SK-N-SH treated with all-trans-retinoic acid at 6 μM for 48 hours (cell line): ENCODE measurements around the gene SDHB.

Source experiments
- ATAC-seq: fragments of 200-7000 bp; cut with Tn5 transposase; 3 replicates; pipeline ENCODE4 v1.9.1; 2020; ENCODE audit warnings: mild to moderate bottlenecking, moderate library complexity
- ARNTL ChIP-seq: fragments of 450-650 bp; formaldehyde crosslinking; IDR thresholded peaks from 2 replicates; pipeline ENCODE4 v1.5.0; 2020; ENCODE audit warnings: low read depth, mild to moderate bottlenecking, moderate library complexity, borderline replicate concordance
- BACH2 ChIP-seq: fragments of 250-450 bp; sonication (Bioruptor Pico); IDR thresholded peaks from 2 replicates; pipeline ENCODE4 v1.9.0; 2021; ENCODE audit warnings: mild to moderate bottlenecking, borderline replicate concordance
- CSDC2 ChIP-seq: fragments of 250-450 bp; sonication (Bioruptor Pico); IDR thresholded peaks from 2 replicates; pipeline ENCODE4 v1.5.0; 2020; ENCODE audit warnings: mild to moderate bottlenecking, moderate library complexity
- ESRRG ChIP-seq: fragments of 250-450 bp; sonication (Bioruptor Pico); IDR thresholded peaks from 2 replicates; pipeline ENCODE4 v1.6.1; 2021; ENCODE audit warnings: mild to moderate bottlenecking
- GLIS3 ChIP-seq: fragments of 250-450 bp; sonication (Bioruptor Pico); IDR thresholded peaks from 2 replicates; pipeline ENCODE4 v1.5.0; 2020; ENCODE audit warnings: mild to moderate bottlenecking, moderate library complexity
- ISL1 ChIP-seq: fragments of 250-450 bp; sonication (Bioruptor Pico); IDR thresholded peaks from 2 replicates; pipeline ENCODE4 v2.1.2; 2022; ENCODE audit warnings: mild to moderate bottlenecking, moderate library complexity
- OSR1 ChIP-seq: fragments of 250-450 bp; sonication (Bioruptor Pico); IDR thresholded peaks from 2 replicates; pipeline ENCODE4 v1.8.0; 2022; ENCODE audit warnings: moderate library complexity, mild to moderate bottlenecking, inconsistent platforms
- PPARA ChIP-seq: fragments of 250-450 bp; sonication (Bioruptor Pico); IDR thresholded peaks from 2 replicates; pipeline ENCODE4 v1.5.0; 2020; ENCODE audit warnings: mild to moderate bottlenecking, borderline replicate concordance
- RARB ChIP-seq: fragments of 250-450 bp; sonication (Bioruptor Pico); IDR thresholded peaks from 2 replicates; pipeline ENCODE4 v1.8.0; 2021; ENCODE audit warnings: mild to moderate bottlenecking, moderate library complexity
- SNAI2 ChIP-seq: fragments of 250-450 bp; sonication (Bioruptor Pico); IDR thresholded peaks from 2 replicates; pipeline ENCODE4 v1.5.0; 2020; ENCODE audit warnings: mild to moderate bottlenecking, moderate library complexity
- TCF4 ChIP-seq: fragments of 250-450 bp; sonication (Bioruptor Pico); IDR thresholded peaks from 2 replicates; pipeline ENCODE4 v1.8.0; 2021; ENCODE audit warnings: mild to moderate bottlenecking, moderate library complexity, borderline replicate concordance
- TOX ChIP-seq: fragments of 250-450 bp; sonication (Bioruptor Pico); IDR thresholded peaks from 2 replicates; pipeline ENCODE4 v1.8.0; 2021; ENCODE audit warnings: mild to moderate bottlenecking, moderate library complexity, borderline replicate concordance
- ZC3H10 ChIP-seq: fragments of 250-450 bp; sonication (Bioruptor Pico); IDR thresholded peaks from 2 replicates; pipeline ENCODE4 v1.5.1; 2021; ENCODE audit warnings: mild to moderate bottlenecking, moderate library complexity
- ZFP3 ChIP-seq: fragments of 250-450 bp; sonication (Bioruptor Pico); IDR thresholded peaks from 2 replicates; pipeline ENCODE4 v1.5.0; 2020; ENCODE audit warnings: mild to moderate bottlenecking, moderate library complexity
- ZNF70 ChIP-seq: fragments of 450-650 bp; formaldehyde crosslinking; IDR thresholded peaks from 2 replicates; pipeline ENCODE4 v1.5.0; 2020; ENCODE audit warnings: mild to moderate bottlenecking, moderate library complexity
- ZNF8 ChIP-seq: fragments of 450-650 bp; formaldehyde crosslinking; IDR thresholded peaks from 2 replicates; pipeline ENCODE4 v1.5.0; 2020; ENCODE audit warnings: mild to moderate bottlenecking, moderate library complexity
- TF ChIP-seq, protein P1 (sequence below): fragments of 250-450 bp; sonication (Bioruptor Pico); IDR thresholded peaks from 2 replicates; pipeline ENCODE4 v1.5.0; 2020; ENCODE audit warnings: mild to moderate bottlenecking, moderate library complexity
- TF ChIP-seq, protein P2 (sequence below): fragments of 250-450 bp; sonication (Bioruptor Pico); IDR thresholded peaks from 2 replicates; pipeline ENCODE4 v1.8.0; 2021; ENCODE audit warnings: low read depth, mild to moderate bottlenecking, moderate library complexity, borderline replicate concordance
- TF ChIP-seq, protein P3 (sequence below): fragments of 250-450 bp; sonication (Bioruptor Pico); IDR thresholded peaks from 2 replicates; pipeline ENCODE4 v1.8.0; 2020; ENCODE audit warnings: mild to moderate bottlenecking, moderate library complexity, borderline replicate concordance
- TF ChIP-seq, protein P4 (sequence below): fragments of 250-450 bp; sonication (Bioruptor Pico); IDR thresholded peaks from 2 replicates; pipeline ENCODE4 v1.5.1; 2020; ENCODE audit warnings: low read depth, mild to moderate bottlenecking, moderate library complexity

Gene SDHB

DNA sequence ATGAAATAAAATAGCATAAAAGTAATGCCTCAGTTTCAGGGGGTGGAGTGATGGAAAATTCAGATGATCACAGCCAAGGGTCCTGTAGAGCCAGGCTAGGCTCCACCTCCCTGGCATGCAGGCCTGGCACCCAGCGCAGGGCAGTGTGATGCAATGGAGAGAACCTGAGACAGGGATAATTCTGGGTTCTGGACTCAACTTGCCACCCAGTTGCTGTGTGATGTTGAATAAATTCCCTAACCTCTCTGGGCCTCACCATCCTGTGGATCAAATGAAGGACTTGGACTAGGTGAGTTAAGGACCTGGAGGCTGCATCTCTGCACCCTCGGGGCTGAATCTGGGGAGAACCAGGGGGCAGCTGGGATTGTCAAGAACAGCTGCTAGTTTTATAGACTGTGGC, 48.4 kb upstream of the SDHB start (continued):
- no peak for TF ChIP-seq ZNF8 (CRISPR knock-in tag)

DNA sequence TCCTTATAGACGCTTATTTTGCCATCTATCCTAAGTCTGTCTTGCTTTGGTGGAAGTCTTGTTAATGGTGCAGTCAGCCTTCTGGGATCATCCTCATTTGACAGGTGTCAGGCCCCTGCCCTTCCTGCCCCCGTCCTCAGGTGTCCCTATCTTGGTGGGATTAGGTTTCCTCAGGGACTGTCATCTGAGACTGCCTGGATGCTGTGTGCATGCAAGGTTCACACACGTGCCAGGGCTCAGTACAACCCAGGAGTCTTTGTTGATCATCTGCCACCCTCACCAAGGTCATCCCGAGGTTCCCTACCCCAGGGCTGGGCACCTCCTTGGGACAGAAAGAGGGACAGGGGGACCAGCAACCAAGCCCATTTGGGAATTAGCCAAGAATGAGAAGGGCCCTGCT, 47.4 kb upstream of the SDHB start:
- ATAC-seq: no peak
- TF ChIP-seq, protein P1, sequence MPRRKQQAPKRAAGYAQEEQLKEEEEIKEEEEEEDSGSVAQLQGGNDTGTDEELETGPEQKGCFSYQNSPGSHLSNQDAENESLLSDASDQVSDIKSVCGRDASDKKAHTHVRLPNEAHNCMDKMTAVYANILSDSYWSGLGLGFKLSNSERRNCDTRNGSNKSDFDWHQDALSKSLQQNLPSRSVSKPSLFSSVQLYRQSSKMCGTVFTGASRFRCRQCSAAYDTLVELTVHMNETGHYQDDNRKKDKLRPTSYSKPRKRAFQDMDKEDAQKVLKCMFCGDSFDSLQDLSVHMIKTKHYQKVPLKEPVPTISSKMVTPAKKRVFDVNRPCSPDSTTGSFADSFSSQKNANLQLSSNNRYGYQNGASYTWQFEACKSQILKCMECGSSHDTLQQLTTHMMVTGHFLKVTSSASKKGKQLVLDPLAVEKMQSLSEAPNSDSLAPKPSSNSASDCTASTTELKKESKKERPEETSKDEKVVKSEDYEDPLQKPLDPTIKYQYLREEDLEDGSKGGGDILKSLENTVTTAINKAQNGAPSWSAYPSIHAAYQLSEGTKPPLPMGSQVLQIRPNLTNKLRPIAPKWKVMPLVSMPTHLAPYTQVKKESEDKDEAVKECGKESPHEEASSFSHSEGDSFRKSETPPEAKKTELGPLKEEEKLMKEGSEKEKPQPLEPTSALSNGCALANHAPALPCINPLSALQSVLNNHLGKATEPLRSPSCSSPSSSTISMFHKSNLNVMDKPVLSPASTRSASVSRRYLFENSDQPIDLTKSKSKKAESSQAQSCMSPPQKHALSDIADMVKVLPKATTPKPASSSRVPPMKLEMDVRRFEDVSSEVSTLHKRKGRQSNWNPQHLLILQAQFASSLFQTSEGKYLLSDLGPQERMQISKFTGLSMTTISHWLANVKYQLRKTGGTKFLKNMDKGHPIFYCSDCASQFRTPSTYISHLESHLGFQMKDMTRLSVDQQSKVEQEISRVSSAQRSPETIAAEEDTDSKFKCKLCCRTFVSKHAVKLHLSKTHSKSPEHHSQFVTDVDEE: no peak

DNA sequence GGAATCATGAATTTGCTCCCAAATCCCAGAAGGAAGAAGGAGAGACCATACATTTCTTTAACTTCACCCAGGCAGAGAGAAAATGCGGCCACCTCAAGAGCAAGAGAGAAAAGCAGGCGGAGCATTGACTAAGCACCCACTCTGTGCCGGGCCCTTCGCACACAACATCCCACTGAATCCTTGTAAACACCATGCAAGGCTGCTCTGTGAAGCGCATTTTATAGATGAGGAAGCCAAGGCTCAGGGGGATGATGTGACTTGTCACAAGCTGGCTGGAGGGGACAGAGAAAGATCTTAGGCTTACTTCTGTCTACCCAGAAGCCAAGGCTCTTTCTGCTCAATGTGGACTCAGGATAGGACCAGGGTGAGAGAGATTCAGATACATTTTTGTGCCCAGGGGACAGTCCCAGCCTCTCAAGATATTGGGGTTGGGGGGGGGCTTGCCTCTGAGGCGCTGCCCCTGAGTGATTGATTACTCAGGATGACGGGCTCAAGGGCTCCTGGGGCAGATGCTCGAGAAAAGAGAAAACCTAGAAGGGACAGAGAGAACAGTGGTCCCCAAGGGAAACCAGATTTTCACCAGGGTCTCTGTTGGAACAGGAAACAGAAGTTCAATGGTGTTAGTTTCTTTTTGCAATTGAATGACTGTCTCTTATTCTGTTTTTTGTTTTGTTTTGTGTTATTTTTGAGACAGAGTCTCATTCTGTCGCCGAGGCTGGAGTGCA, 45.9 kb upstream of the SDHB start:
- no peak for ATAC-seq
- TF ChIP-seq ZNF70 (CRISPR knock-in tag) (no peak), ARNTL (CRISPR knock-in tag) (no peak), GLIS3 (no peak), CSDC2 (CRISPR knock-in tag) (no peak), ISL1 (CRISPR knock-in tag) (no peak), OSR1 (no peak), ESRRG (CRISPR knock-in tag) (no peak), ZC3H10 (no peak), ZFP3 (no peak), RARB (CRISPR knock-in tag) (no peak), SNAI2 (CRISPR knock-in tag) (no peak), TOX (CRISPR knock-in tag) (no peak), BACH2 (CRISPR knock-in tag) (no peak), TCF4 (CRISPR knock-in tag) (no peak), PPARA (CRISPR knock-in tag) (no peak)
- TF ChIP-seq, protein P2, sequence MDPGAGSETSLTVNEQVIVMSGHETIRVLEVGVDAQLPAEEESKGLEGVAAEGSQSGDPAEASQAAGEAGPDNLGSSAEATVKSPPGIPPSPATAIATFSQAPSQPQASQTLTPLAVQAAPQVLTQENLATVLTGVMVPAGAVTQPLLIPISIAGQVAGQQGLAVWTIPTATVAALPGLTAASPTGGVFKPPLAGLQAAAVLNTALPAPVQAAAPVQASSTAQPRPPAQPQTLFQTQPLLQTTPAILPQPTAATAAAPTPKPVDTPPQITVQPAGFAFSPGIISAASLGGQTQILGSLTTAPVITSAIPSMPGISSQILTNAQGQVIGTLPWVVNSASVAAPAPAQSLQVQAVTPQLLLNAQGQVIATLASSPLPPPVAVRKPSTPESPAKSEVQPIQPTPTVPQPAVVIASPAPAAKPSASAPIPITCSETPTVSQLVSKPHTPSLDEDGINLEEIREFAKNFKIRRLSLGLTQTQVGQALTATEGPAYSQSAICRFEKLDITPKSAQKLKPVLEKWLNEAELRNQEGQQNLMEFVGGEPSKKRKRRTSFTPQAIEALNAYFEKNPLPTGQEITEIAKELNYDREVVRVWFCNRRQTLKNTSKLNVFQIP (CRISPR knock-in tag): no peak
- TF ChIP-seq, protein P3, sequence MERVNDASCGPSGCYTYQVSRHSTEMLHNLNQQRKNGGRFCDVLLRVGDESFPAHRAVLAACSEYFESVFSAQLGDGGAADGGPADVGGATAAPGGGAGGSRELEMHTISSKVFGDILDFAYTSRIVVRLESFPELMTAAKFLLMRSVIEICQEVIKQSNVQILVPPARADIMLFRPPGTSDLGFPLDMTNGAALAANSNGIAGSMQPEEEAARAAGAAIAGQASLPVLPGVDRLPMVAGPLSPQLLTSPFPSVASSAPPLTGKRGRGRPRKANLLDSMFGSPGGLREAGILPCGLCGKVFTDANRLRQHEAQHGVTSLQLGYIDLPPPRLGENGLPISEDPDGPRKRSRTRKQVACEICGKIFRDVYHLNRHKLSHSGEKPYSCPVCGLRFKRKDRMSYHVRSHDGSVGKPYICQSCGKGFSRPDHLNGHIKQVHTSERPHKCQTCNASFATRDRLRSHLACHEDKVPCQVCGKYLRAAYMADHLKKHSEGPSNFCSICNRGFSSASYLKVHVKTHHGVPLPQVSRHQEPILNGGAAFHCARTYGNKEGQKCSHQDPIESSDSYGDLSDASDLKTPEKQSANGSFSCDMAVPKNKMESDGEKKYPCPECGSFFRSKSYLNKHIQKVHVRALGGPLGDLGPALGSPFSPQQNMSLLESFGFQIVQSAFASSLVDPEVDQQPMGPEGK: no peak
- TF ChIP-seq, protein P4, sequence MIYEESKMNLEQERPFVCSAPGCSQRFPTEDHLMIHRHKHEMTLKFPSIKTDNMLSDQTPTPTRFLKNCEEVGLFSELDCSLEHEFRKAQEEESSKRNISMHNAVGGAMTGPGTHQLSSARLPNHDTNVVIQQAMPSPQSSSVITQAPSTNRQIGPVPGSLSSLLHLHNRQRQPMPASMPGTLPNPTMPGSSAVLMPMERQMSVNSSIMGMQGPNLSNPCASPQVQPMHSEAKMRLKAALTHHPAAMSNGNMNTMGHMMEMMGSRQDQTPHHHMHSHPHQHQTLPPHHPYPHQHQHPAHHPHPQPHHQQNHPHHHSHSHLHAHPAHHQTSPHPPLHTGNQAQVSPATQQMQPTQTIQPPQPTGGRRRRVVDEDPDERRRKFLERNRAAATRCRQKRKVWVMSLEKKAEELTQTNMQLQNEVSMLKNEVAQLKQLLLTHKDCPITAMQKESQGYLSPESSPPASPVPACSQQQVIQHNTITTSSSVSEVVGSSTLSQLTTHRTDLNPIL (CRISPR knock-in tag): no peak
- TF ChIP-seq, protein P1: no peak
